ENCODE data around the gene TMEM223.
"Not testable (repeated sequence)": the region's sequence is repeated elsewhere in the genome, so short reads cannot be mapped to it uniquely, and the experiment has no call there.

TMEM223 gene

GRCh38 chr11:62752994-62753735 lies 38.6 kb downstream of the TMEM223 start:
- POLR2A ChIA-PET: interaction anchor here (0.6 to 3.4 kb wide), 41 partner anchors 7 to 179 kb away, joined by 3 to 137 read pairs (median 6); partner anchors contain the start of genes B3GAT3, BSCL2, C11orf98 and CSKMT
- Histone ChIP-seq H3K4me1 (ENCODE audit: control insufficient read depth, insufficient read depth, low read length) (no peaks in the 10 kb centered on the region), H3K9me3 (ENCODE audit: control insufficient read depth, insufficient read depth, low read depth, low read length) (no peaks in the 10 kb centered on the region), H3K4me3 (ENCODE audit: low read depth, low read length) (peak overlapping the region; percentile 21; the same call in 1 of the 2 replicates), H3K27ac (ENCODE audit: extremely low read depth, low read depth, low read length) (peak overlapping the region; percentile 32; the same call in 1 of the 2 replicates), H3K36me3 (ENCODE audit: control insufficient read depth in 2 of 2, insufficient read depth in 1 of 2, low read length in 2 of 2) (peaks cover 0 to 18% of the 10 kb centered on the region in 2 experiments; a peak in 2 of 3 replicates)
- TF ChIP-seq GLI4 (tag by site-specific recombination; IDR thresholded peaks at IDR 0.05) (no peak), ZNF561 (tag by site-specific recombination; IDR thresholded peaks at IDR 0.05; ENCODE audit: borderline replicate concordance) (no peak), KLF9 (tag by site-specific recombination; IDR thresholded peaks at IDR 0.05; ENCODE audit: low read depth) (no peak), ZNF692 (tag by site-specific recombination; IDR thresholded peaks at IDR 0.05) (no peak), KLF17 (tag by site-specific recombination; IDR thresholded peaks at IDR 0.05) (no peak), HOXD13 (CRISPR knock-in tag; IDR thresholded peaks at IDR 0.05; ENCODE audit: borderline replicate concordance) (no peak), OVOL3 (tag by site-specific recombination; IDR thresholded peaks at IDR 0.05) (no peak)
- CTCF ChIA-PET: interaction anchor here (0.9 to 2.7 kb wide), 6 partner anchors 16 to 110 kb away, joined by 3 to 11 read pairs (median 4); partner anchors contain the start of genes HNRNPUL2 and TMEM179B

- TF ChIP-seq ZNF561 (tag by site-specific recombination; IDR thresholded peaks at IDR 0.05; ENCODE audit: borderline replicate concordance): no peak
- TF ChIP-seq ZFP37 (tag by site-specific recombination; IDR thresholded peaks at IDR 0.05): no peak
- POLR2A ChIA-PET: interaction anchor here (0.5 to 2.6 kb wide), 4 partner anchors 9 to 159 kb away, joined by 3 to 28 read pairs (median 6); partner anchors contain the start of gene POLR2G
- Histone ChIP-seq H3K36me3 (ENCODE audit: control insufficient read depth in 2 of 2, insufficient read depth in 1 of 2, low read length in 2 of 2) (peaks cover 0 to 18% of the 10 kb centered on the region in 2 experiments; a peak in 2 of 3 replicates), H3K27ac (ENCODE audit: extremely low read depth, low read depth, low read length) (no peak overlapping the region), H3K4me3 (ENCODE audit: low read depth, low read length) (no peak overlapping the region), H3K4me1 (ENCODE audit: control insufficient read depth, insufficient read depth, low read length) (no peaks in the 10 kb centered on the region), H3K9me3 (ENCODE audit: control insufficient read depth, insufficient read depth, low read depth, low read length) (no peaks in the 10 kb centered on the region)
- CTCF ChIA-PET: interaction anchor here (0.8 to 2.1 kb wide), 4 partner anchors 17 to 132 kb away, joined by 3 to 11 read pairs (median 4); no protein-coding TSS in a partner anchor
Measured at GRCh38 chr11:62752177-62752785, 39.5 kb downstream of the TMEM223 start.

- H3K9me3 ChIP-seq (ENCODE audit: control insufficient read depth, insufficient read depth, low read depth, low read length); H3K4me3 ChIP-seq (ENCODE audit: low read depth, low read length); H3K4me1 ChIP-seq (ENCODE audit: control insufficient read depth, insufficient read depth, low read length); H3K27ac ChIP-seq (ENCODE audit: extremely low read depth, low read depth, low read length): not testable (repeated sequence)
- peaks cover 0 to 18% of the 10 kb centered on the region in 2 experiments; a peak in 2 of 3 replicates for H3K36me3 ChIP-seq (ENCODE audit: control insufficient read depth in 2 of 2, insufficient read depth in 1 of 2, low read length in 2 of 2)
- ChIA-PET POLR2A (interaction anchor here (0.7 kb wide), 2 partner anchors 22 to 418 kb away, joined by 4 to 7 read pairs; partner anchors contain the start of gene TAF6L), CTCF (interaction anchor here (1.2 kb wide), 1 partner anchor 20 kb away, joined by 3 read pairs; no protein-coding TSS in a partner anchor)
- peak; percentile 87 for TF ChIP-seq ZNF449 (tag by site-specific recombination; IDR thresholded peaks at IDR 0.05)
Measured at GRCh38 chr11:62749931-62750330, 41.9 kb downstream of the TMEM223 start.
